BE2C (cell line): ENCODE measurements around the gene RHBDD2. TPM values are rescaled to one million over a fixed set of nuclear protein-coding genes. Genes with fewer than 3 reads are reported as not detected.
"Not testable (repeated sequence)": the region's sequence is repeated elsewhere in the genome, so short reads cannot be mapped to it uniquely, and the experiment has no call there.

ENCODE experiments used
- DNase-seq: peaks from one replicate; pipeline ENCODE4 v3.0.0-alpha.2; 2020
- H3K27me3 ChIP-seq: fragments of 250-450 bp; sonication (Bioruptor Pico); 2 replicates; pipeline ENCODE4 v1.5.1; 2020; ENCODE audit warnings: mild to moderate bottlenecking
- H3K36me3 ChIP-seq: fragments of 250-450 bp; sonication (Bioruptor Pico); 2 replicates; pipeline ENCODE4 v1.5.1; 2020; ENCODE audit warnings: mild to moderate bottlenecking
- H3K4me1 ChIP-seq: fragments of 250-450 bp; sonication (Bioruptor Pico); 2 replicates; pipeline ENCODE4 v1.5.1; 2020
- H3K4me3 ChIP-seq: 2 replicates; pipeline ENCODE4 v1.5.1; 2011; ENCODE audit warnings: low read depth, low read length
- H3K9me3 ChIP-seq: fragments of 250-450 bp; sonication (Bioruptor Pico); 2 replicates; pipeline ENCODE4 v1.5.1; 2020
- CTCF ChIP-seq: IDR thresholded peaks from 2 replicates; pipeline ENCODE4 v1.5.1; 2012; ENCODE audit warnings: mild to moderate bottlenecking, low read depth, low read length
- polyA plus RNA-seq: library from polyadenylated mRNA; unstranded; fragments of >200 nt; gene quantifications from one replicate; pipeline ENCODE4 v1.2.1, GENCODE V29; 2012; ENCODE audit warnings: low read depth, missing spikeins; ENCODE audit not compliant: insufficient read length, insufficient read depth

The RHBDD2 gene
- 162 TPM for polyA plus RNA-seq

GRCh38 chr7:75878769-75879611 is at the start of gene RHBDD2:
TSS of gene RHBDD2 (plus strand) at chr7:75879034. CDS start at chr7:75879083, 49 bp downstream.
- H3K4me3 ChIP-seq, result peak within 1 kb of the TSS; percentile 81
- H3K36me3 ChIP-seq, result peaks cover 12% of the 10 kb centered on the region
- DNase-seq, result peak; percentile 97
- H3K4me1 ChIP-seq, result peaks cover 6% of the 10 kb centered on the region
- no peaks in the 10 kb centered on the region; the same call in 1 of the 2 replicates for H3K9me3 ChIP-seq
- TF ChIP-seq CTCF, result no peak
- no peaks in the 10 kb centered on the region; the same call in 1 of the 2 replicates for H3K27me3 ChIP-seq

- H3K4me1 ChIP-seq, H3K36me3 ChIP-seq, H3K9me3 ChIP-seq, H3K4me3 ChIP-seq, H3K27me3 ChIP-seq: not testable (repeated sequence)
- peak; percentile 24 for DNase-seq
Measured at GRCh38 chr7:75829656-75830055, 49.2 kb upstream of the RHBDD2 start.

- Histone ChIP-seq H3K27me3 (no peaks in the 10 kb centered on the region), H3K36me3 (no peaks in the 10 kb centered on the region), H3K9me3 (no peaks in the 10 kb centered on the region), H3K4me3 (no peak overlapping the region), H3K4me1 (no peaks in the 10 kb centered on the region)
- TF ChIP-seq CTCF, result no peak
- DNase-seq, result no peak
Measured at GRCh38 chr7:75830978-75831377, 47.9 kb upstream of the RHBDD2 start.

GRCh38 chr7:75833662-75834061 is 45.2 kb upstream of the RHBDD2 start:
- not testable (repeated sequence) for DNase-seq, H3K4me1 ChIP-seq, H3K36me3 ChIP-seq

GRCh38 chr7:75835688-75836285 is 43.0 kb upstream of the RHBDD2 start:
- Histone ChIP-seq H3K4me3 (no peak overlapping the region), H3K36me3 (no peaks in the 10 kb centered on the region)
- TF ChIP-seq CTCF, result no peak

More at GRCh38 chr7:75833662-75834061, 45.2 kb upstream of the RHBDD2 start:
- not testable (repeated sequence) for H3K9me3 ChIP-seq, H3K4me3 ChIP-seq, H3K27me3 ChIP-seq

GRCh38 chr7:75836798-75837197 is 42.0 kb upstream of the RHBDD2 start:
- no peaks in the 10 kb centered on the region for H3K9me3 ChIP-seq
- no peak for TF ChIP-seq CTCF

More at GRCh38 chr7:75835688-75836285, 43.0 kb upstream of the RHBDD2 start:
- no peaks in the 10 kb centered on the region for H3K4me1 ChIP-seq
- peak; percentile 32 for DNase-seq
- H3K9me3 ChIP-seq, result no peaks in the 10 kb centered on the region
- no peaks in the 10 kb centered on the region for H3K27me3 ChIP-seq

GRCh38 chr7:75838281-75838930 is 40.4 kb upstream of the RHBDD2 start:
- not testable (repeated sequence) for H3K27me3 ChIP-seq, H3K36me3 ChIP-seq, H3K9me3 ChIP-seq, H3K4me3 ChIP-seq, H3K4me1 ChIP-seq, DNase-seq

More at GRCh38 chr7:75836798-75837197, 42.0 kb upstream of the RHBDD2 start:
- no peak for DNase-seq
- Histone ChIP-seq H3K4me1 (no peaks in the 10 kb centered on the region), H3K36me3 (no peaks in the 10 kb centered on the region), H3K27me3 (no peaks in the 10 kb centered on the region), H3K4me3 (no peak overlapping the region)
